GM23248 (cell line): ENCODE results near the gene RALB.

Experiments used
- EZH2 ChIP-seq: fragments of 200-600 bp; sonication (generic); IDR thresholded peaks from 2 replicates; pipeline ENCODE4 v1.6.1; 2018; ENCODE audit warnings: antibody characterized with exemption, mild to moderate bottlenecking; ENCODE audit not compliant: insufficient read depth, poor library complexity, severe bottlenecking
- EZH2phosphoT487 ChIP-seq: fragments of 200-600 bp; sonication (generic); IDR thresholded peaks from 2 replicates; pipeline ENCODE4 v1.6.1; 2018; ENCODE audit warnings: antibody characterized with exemption, moderate library complexity, mild to moderate bottlenecking, low read depth; ENCODE audit not compliant: insufficient read depth

- no peak for TF ChIP-seq EZH2
- TF ChIP-seq EZH2phosphoT487, result no peak
Measured at GRCh38 chr2:120209427-120210269, 43.0 kb upstream of the RALB start.
